Islet of Langerhans (tissue), 1 donor: ENCODE results near the gene BRCC3.

ENCODE experiments used
- FAIRE-seq: peaks from one replicate; lab custom pipeline; 2011; peaks lifted over from hg19 to GRCh38; lab: Jason Lieb, UNC

The BRCC3 gene

DNA sequence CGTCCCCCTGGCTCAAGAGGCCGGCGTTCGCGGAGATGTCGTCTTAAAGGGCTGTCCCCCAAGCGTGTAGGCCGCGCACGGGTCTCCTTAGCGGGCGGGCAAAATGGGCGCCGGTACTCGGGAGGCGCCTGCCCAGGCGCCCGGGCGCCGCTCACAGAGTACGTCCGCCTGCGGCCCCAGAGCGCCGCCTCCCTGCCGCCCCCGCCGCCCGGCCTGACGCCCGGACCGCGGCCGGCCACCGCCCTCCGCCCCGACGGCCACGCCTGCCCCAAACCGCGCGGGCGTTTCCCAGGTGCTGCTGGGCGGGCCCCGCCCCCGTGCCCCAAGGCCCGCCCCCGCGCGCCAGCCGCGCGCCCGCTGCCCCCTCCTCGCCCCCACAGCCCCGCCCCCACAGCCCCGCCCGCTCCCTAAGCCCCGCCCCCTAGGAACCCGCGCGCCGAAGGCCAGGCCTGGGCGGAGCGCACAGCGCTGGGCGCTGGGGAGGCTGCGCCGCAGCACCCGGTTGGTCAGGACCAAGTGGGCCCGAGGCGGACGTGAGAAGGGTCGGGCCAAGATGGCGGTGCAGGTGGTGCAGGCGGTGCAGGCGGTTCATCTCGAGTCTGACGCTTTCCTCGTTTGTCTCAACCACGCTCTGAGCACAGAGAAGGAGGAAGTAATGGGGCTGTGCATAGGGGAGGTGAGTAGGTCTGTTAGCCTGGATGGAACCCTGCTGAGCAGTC, at the start of gene BRCC3, which contains the start of the genes CMC4 and MTCP1:
Gene BRCC3 (plus strand): TSS at position 534 of the 719 bp plus-strand sequence. CDS start 20 bp downstream, at position 554.
Gene CMC4 (minus strand): TSS at position 162 of the 719 bp plus-strand sequence. CDS start 7,113 bp downstream, outside the sequence.
Gene MTCP1 (minus strand): TSS at position 162 of the 719 bp plus-strand sequence. CDS start 5,126 bp downstream, outside the sequence.
- no peak for FAIRE-seq

DNA sequence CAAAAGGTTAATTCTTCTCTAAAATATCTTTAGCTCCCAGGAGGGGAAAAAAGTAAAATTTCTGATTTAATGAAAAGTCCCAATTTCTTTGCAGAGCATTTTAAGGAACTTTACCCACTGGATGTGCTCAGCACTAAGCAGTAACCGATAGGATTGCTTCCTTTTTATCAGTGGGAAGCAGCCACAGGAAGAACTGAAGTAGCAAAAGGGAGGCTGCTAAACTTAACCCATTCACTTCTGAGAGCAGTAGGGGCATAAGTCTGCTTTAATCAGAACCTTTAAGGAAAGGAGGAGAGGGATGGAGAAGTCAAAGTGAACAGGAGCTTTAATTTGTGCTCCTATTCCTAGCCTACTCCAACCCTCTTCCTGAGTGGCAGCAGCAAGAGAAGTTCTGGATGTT, 48.7 kb upstream of the BRCC3 start, which contains the start of gene F8:
Gene F8 (minus strand): TSS at position 139 of the 400 bp plus-strand sequence. CDS start 171 bp downstream, outside the sequence.
- no peak for FAIRE-seq

DNA sequence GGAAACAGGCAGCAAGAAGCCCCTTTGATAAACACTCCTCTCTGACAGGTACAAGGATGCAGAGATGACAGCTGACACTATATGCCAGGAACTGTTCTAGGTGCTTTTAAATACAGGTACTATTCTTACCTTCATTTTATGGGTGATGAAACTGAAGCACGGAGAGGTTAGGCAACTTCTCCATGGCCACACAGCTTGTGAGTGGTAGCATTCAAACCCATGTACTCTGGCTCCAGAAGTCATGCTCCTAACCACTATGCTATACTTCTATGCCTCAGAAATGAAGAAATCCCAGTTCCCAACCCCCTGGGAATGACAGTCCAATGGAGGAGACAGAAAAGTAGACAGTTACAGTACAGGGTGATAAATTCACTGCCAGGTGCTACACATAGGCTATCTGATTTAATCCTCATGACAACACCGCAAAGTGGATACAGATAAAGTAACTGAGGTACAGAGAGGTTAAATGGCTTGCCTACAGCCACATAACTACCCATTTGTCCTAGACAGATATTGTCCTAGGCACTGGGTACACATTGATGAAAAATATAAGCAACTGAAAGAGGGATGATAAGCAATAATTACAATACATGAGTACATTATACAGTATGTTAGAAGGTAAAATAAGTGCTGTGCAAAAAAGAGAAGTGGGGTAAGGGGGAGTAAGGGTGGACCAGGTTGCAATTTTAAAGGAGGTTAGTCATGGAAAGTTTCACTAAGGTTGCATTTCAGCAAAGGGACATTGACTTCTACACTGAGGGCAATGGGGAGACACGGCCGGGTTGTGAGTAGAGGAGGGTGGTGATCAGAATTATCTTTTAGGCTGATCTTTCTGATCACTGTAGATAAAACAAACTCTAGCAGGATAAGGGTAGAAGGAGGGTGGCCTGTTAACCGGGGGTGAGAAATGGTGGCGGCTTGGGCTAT, 47.1 kb upstream of the BRCC3 start:
- no peak for FAIRE-seq

DNA sequence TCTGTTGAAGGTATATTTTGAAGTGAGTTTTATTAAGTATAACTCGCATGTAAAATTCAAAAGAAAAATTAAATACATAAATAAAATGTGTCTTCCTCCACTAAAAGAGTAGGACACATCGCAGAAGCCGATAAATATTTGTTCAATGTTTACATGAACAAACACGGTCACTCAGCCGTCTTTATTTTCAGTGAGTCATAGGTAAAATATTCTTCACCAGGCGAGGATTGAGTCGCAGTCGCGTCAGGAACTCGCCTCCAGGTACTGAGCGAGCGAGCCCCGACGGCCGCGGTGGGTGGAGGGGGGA, 44.9 kb upstream of the BRCC3 start:
- no peak for FAIRE-seq

DNA sequence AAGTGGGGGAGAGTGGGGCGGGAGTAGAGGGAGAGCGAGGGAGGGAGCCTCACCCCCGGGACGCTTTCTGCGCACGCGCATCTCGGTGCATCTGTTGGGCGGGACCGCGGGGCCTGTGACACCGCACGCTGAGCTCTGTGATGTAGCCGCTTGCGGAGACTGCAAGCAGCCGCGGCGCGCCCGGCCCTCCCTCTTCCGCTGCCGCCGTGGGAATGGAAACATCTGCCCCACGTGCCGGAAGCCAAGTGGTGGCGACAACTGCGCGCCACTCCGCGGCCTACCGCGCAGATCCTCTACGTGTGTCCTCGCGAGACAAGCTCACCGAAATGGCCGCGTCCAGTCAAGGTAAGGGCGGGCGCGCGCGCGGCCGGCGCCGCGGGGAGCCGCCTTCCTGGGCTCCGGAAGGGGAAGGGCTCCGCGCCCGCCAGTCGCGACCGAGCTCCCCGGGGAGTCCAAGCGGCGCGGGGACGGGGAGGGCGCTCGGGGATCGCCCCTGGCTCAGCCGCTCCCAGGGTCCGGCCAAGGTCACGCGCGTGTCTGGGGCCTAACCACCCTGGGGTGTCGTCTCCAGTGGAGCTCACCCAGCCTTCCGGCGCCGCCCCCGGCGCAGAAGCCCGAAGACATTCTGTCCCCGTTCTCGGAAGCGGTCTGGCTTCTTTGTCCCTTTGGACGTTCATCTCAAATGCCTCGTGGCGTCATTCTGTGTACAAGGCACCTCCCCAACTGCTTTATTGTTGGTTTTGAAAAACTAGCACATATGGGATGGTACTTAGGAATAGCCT, 44.4 kb upstream of the BRCC3 start, which contains the start of gene FUNDC2:
Gene FUNDC2 (plus strand): TSS at position 118 of the 782 bp plus-strand sequence. CDS start 95 bp downstream, at position 213.
- FAIRE-seq: no peak

DNA sequence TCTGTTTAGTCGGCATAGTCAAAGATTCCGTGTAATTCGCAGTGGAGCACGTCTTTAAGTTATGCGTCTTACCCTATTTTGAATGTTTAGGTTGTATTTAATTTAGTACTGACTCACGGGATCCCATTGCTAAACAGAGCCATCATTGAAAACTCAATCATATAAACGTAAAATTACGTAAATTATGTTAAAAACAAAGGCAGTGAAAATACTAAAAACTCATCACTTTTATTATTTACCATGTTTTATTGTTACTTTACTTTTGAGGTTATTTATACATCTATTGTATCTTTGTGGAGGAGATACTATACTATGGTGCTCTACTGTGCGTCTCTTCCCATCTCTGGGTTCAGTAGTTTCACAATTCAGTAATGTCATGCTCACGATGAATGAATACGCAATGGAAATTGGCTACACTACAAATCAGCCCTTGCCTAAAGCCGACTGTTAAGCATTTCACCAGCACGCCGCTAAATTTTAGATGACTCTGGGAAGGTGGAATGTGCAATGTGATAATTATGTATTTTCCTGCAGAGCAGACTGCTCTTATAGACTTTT, 43.7 kb upstream of the BRCC3 start:
- no peak for FAIRE-seq

DNA sequence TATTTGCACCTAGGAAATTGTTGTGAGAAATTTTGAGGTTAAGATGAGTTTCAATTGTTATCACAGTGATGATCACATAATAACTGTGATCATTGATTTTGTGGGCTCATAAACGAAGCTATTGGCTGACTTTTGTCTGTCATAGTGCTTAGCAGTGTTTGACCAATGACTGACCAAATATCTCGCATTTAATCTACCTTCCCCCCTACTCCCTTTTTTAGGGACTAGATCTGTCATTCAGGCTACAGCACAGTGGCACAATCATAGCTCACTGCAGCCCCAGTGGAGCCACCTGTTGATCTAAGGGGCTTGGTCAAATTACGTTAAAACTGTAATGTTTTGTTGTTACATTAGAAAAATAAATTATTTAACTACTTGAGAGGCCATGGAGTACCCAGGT, 43.2 kb upstream of the BRCC3 start:
- FAIRE-seq: no peak

DNA sequence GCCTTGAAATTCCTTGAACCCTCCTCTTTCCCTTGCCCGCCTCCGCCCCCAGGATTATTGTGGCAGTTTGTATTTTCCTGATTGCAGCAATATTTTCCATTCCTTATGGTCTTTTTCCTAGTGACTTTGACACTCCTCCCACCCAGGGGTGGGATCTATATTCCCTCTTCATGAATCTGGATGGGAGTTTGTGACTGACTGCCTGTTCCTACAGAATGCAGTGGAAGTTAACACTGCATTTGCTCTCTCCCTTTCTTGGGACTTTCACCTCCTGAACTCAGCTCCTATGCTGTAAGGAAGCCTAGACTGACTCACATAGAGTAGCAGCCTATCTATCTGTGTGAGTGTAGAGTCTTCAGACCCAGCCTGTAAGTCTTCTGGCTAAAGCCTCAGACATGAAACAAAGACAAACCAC, 42.4 kb upstream of the BRCC3 start:
- FAIRE-seq: no peak

DNA sequence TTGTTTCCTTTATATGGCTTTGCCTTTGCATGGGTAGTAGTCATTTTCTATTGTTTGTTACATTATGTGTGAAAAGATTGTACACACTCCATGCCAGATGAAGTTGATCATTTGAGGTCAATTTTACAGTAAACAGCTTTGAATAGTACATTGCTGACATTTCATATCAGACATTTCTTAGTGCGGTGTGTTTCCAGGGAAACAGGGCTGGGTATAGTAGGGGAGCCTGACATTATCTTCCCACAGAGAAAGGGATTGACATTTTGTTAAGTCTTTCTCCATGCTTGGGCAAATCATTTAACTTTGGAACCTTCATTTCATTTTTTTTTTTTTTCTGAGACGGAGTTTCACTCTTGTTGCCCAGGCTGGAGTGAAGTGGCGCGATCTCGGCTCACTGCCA, 39.7 kb upstream of the BRCC3 start:
- FAIRE-seq: no peak

DNA sequence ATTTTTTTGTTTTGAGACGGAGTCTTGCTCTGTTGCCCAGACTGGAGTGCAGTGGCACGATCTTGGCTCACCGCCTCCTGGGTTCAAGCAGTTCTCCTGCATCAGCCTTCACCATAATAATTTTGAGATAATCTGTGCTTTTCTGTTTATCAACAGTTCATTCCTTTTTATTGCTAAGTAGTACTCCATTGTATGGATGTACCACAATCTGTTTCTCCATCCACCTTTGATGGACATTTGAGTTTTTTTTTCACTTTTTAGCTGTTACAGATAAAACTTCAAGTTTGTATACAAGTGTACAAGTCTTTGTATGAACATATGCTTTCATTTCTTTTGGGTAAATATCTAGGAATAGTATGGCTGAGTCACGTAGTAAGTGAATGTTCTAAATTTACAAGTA, 35.6 kb upstream of the BRCC3 start:
- no peak for FAIRE-seq

DNA sequence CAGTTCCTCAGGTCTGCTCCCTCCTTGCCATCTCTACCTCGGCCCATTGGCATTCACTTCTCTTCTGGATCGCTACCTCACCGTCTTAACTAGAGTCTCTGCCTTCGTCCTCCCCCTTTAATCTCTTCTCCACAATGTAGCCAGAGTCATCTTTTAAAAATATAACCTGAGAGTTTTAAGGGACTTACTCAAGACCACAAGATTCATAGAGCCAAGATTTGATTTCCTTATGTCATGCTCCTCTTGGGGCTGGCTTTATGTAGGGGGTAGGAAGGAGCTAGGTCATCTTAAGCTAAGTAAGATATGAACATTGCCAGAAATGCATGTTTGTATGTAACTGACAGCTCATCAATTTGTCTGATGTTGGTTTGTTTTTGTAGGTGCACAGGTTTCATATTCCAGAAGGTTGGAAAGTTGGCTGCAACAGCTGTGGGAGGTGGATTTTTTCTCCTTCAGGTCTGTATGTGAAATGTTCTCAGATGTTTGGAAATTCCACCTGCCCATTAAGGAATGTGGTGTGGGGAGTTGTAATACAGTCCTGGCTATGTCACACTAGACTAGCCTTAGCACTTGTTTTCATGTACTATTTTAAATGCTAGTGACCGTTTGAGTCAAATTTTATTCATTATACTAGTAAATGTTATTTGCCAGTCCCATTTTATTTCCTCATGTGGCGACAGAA, 25.0 kb upstream of the BRCC3 start:
- no peak for FAIRE-seq

DNA sequence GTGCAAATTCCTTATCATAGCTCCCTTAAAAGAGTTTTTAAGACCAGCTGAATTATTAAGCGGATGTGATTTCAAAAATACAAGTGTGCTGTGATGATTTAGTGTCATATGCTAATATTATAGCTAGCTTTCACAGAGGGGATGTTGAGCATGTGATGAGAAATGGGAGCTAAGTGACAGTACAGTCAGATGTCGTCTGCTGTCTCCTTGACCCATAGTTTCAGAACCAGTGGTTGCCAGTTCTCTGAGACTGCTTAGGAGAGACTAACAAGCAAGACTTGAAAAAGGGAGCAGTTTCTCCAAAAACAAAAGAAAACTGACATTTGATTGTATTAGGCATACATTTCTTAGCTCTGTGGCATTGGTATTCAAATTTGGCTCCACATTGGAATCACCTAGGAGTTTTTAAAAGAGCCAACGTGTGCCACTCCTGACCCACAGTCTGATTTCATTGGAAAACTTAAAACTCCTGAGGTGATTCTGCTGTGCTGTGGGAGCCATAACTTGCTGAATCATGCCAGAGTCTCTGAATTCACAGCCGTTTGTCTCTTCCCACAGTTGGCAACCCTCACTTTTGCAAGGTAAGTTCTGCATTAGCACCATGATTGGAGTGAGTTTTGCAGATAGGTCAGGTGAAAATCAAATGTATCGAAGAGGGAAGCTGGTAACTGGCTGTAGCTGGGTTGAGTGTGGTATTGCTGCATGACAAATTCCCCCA, 24.3 kb upstream of the BRCC3 start:
- no peak for FAIRE-seq

DNA sequence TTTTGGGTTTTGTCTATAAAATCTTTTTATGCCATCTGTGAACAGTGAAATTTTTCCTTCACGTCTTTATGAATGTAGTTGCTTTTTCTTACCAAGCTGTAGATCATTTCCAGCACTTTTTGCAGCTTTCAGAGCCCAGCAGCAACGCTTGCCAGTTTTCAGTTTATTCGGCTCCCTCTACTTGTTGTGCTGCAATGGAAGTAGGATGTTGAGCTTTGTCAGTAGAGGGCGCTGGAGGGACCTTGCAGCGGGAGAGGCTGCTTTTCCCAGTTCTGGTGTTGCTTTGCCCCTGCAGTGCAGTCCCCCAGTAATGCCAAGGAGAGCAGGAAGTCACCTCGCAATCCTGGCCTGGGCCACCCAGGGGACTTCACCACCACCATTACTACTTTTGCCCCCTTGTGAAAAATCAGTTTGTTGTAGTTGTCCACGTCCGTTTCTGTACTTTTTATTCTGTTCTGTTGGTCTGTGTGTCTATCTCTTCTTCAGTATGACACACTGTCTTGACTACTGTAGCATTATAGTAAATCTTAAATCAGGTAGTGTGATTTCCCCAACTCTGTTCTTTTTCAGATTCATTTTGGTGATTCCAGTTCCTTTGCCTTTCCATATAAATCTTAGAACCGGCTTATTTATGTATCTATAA, 22.2 kb upstream of the BRCC3 start:
- no peak for FAIRE-seq

DNA sequence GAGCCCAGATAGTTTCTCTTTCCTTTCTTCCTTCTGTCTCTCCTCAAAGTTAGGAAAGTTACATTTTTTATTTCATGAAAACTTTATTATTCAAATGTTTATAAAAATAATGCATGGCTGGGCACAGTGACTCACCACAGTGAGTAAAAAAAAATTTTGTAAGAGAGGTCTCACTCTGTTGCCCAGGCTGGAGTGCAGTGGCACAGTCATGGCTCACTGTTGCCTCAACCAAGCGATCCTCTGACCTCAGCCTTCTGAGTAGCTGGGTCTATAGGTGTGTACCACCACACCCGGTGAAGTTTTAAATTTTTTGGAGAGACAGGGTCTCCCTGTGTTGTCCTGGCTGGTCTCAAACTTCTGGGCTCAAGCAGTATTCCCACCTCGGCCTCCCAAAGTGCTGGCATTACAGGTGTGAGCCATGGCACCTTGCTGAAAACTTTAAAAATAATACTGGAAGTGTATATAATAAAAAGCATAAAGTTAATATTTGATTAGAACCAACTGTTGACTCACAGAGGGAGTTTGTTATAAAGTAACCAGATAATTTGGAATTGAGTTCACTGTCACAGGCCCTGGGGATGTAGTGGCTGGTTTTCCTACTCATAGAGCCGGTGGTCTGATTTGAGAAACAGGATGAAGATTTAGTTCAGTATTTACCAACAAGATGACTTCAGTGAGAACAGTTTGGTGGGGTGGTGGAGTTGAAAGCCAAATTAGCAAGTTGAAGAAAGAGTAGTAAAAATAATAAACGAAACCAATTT, 18.4 kb upstream of the BRCC3 start:
- no peak for FAIRE-seq

DNA sequence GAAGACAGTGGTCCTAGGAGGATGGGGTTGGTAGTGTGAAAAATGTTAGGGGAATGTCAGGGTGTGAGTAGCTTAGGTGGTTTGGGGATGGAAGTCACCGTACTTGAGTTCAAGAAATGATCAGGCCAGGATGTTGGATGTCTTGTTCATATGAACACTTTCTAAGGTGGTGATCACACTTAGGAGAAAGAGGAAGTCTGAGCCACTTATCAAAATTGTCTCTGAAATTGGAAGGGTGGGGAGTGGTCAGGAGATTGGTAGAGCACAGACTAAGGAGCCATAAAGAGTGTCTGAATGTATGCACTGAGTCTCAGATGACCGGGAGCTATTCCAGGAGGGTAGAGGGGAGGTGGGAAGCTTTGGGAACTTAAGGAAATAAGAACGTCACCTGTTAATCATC, 17.7 kb upstream of the BRCC3 start:
- no peak for FAIRE-seq

DNA sequence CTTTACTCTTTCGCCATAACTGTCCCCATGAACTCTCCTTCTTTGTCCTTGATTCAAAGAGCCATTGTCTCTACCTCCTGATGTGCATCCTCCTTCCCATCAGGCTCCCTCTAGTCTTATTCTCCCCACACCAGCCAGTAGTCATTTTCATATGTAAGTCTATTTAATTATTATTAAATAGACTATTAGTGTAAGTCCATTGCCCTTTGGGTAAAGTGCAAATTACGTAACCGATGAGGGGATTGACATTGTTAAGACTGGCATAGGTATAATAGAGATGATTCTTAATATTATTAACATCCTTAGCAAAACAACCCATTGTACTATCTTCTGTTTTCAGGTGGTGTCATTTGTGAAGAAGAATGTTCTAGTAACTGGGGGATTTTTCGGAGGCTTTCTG, 17.1 kb upstream of the BRCC3 start:
- no peak for FAIRE-seq

DNA sequence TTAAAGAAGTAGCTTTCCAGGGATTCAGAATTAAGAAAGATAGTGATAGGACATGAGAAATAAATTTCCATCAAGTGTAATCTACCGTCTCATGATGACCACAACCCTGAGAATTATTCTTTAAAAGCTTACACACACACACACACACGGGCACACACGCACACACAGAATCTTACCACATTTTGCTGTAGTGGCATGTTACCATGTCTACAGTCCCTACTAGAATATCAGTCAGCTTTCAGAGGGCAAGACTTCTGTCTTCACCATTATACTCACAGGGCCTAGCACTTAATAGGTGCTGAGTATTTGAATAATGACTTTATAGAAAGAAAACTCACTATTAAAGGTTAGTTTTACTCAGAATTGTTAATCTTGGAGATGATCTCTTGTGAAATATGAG, 15.8 kb upstream of the BRCC3 start:
- no peak for FAIRE-seq

DNA sequence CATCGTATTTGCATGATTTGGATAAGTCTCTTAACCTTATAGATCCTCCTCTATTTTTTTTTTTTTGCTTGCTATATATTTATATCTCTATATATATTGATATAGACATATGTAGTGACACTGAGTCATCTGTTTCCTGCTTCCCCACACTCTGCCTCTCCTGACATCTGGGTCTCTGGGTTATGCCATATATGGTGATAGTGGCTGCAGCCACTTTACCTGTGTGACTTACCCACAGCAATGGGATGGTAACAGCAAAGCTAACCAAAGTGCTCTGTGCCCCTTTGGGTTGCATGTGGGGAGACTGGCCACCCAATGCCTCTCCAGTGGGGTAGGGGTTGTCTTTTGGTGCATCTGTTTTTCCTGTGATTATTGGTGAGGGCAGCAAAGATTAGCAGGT, 14.8 kb upstream of the BRCC3 start:
- no peak for FAIRE-seq
